H1 (cell line): ENCODE measurements around the gene KCNQ1. TPM values are rescaled to one million over a fixed set of nuclear protein-coding genes. Genes with fewer than 3 reads are reported as not detected.

Experiments used
- CTCF ChIA-PET: fragments of 300-600 bp; sonication (Branson Sonifier 250); formaldehyde crosslinking; loops from one replicate; lab custom pipeline; 2021; ENCODE audit not compliant: partially characterized antibody; lab: Charles Lee
- POLR2A ChIA-PET: fragments of 300-600 bp; sonication (Branson Sonifier 250); formaldehyde crosslinking; loops from one replicate; lab custom pipeline; 2021; ENCODE audit warnings: inconsistent platforms; ENCODE audit not compliant: partially characterized antibody; lab: Charles Lee
- DNase-seq, 2 experiments: peaks; one replicate each; pipeline versions ENCODE4 v3.0.0 to v3.0.0-alpha.2; 2010 to 2022; ENCODE audit warnings: low spot score in 2 of 2, low read depth in 1 of 2, mixed read lengths in 1 of 2
- FAIRE-seq: peaks from 2 replicates; lab custom pipeline; 2011; peaks lifted over from hg19 to GRCh38; lab: Jason Lieb, UNC
- H2AFZ ChIP-seq: 2 replicates; pipeline ENCODE4 v1.8.1; 2012; ENCODE audit warnings: low read length, inconsistent platforms
- H2AK5ac ChIP-seq: 2 replicates; pipeline ENCODE4 v1.6.1; 2013; ENCODE audit warnings: low read depth, low read length
- H2BK120ac ChIP-seq: replicated peaks from 2 replicates; pipeline ENCODE3; 2013; ENCODE audit warnings: low read depth, low read length, inconsistent platforms
- H2BK12ac ChIP-seq: 2 replicates; pipeline ENCODE4 v1.6.1; 2013; ENCODE audit warnings: low read depth, low read length
- H2BK15ac ChIP-seq: 2 replicates; pipeline ENCODE4 v1.6.1; 2013; ENCODE audit warnings: low read length
- H2BK20ac ChIP-seq: 2 replicates; pipeline ENCODE4 v1.6.1; 2013; ENCODE audit warnings: low read length
- H2BK5ac ChIP-seq: 2 replicates; pipeline ENCODE4 v1.6.1; 2013; ENCODE audit warnings: low read depth, low read length
- H3K14ac ChIP-seq: 2 replicates; pipeline ENCODE4 v1.6.1; 2013; ENCODE audit warnings: inconsistent platforms; ENCODE audit not compliant: insufficient read length
- H3K18ac ChIP-seq: 2 replicates; pipeline ENCODE4 v1.6.1; 2013; ENCODE audit warnings: low read length; ENCODE audit errors: extremely low read depth
- H3K23ac ChIP-seq: 2 replicates; pipeline ENCODE4 v1.6.1; 2013; ENCODE audit warnings: inconsistent platforms; ENCODE audit not compliant: insufficient read length
- H3K23me2 ChIP-seq: 2 replicates; pipeline ENCODE4 v1.6.1; 2013; ENCODE audit warnings: low read depth, low read length
- H3K27ac ChIP-seq: 2 replicates; pipeline ENCODE4 v1.6.1; 2011; ENCODE audit warnings: low read depth, low read length, inconsistent platforms
- H3K27me3 ChIP-seq, 4 experiments: replicated peaks in 1 of 4; 1 replicate in 1 of 4; 2 replicates in 3 of 4; pipeline versions ENCODE4 v1.6.1 to v1.8.1; 2011 to 2013; ENCODE audit warnings: low read length in 3 of 4, mild to moderate bottlenecking in 3 of 4, inconsistent platforms in 2 of 4, mixed read lengths in 2 of 4, moderate library complexity in 1 of 4; ENCODE audit not compliant: control insufficient read depth in 3 of 4, insufficient read depth in 3 of 4; ENCODE audit errors: extremely low read depth in 1 of 4
- H3K36me3 ChIP-seq, 4 experiments: 2 replicates each; pipeline versions ENCODE4 v1.6.1 to v1.8.1; 2011 to 2013; ENCODE audit warnings: mild to moderate bottlenecking in 4 of 4, low read length in 3 of 4, moderate library complexity in 2 of 4, control low read depth in 1 of 4, inconsistent platforms in 1 of 4; ENCODE audit not compliant: insufficient read depth in 4 of 4, control insufficient read depth in 2 of 4
- H3K4ac ChIP-seq: replicated peaks from 2 replicates; pipeline ENCODE3; 2013; ENCODE audit warnings: low read length, low read depth, mixed read lengths, inconsistent platforms; ENCODE audit not compliant: insufficient read length
- H3K4me1 ChIP-seq, 4 experiments: replicated peaks in 1 of 4; 1 replicate in 1 of 4; 2 replicates in 3 of 4; pipeline versions ENCODE4 v1.6.1 to v1.8.1; 2011 to 2013; ENCODE audit warnings: low read length in 3 of 4, inconsistent platforms in 2 of 4, mixed read lengths in 1 of 4; ENCODE audit not compliant: insufficient read depth in 4 of 4, control insufficient read depth in 3 of 4
- H3K4me2 ChIP-seq, 2 experiments: 2 replicates each; pipeline versions ENCODE4 v1.6.1 to v1.8.1; 2011 to 2013; ENCODE audit warnings: low read depth in 2 of 2, low read length in 2 of 2, control low read depth in 1 of 2, inconsistent platforms in 1 of 2, mild to moderate bottlenecking in 1 of 2; ENCODE audit not compliant: insufficient read depth in 1 of 2
- H3K4me3 ChIP-seq, 4 experiments: fragments of 200-600, 300-600 bp in 1 of 4; sonication (generic), shearing (Covaris generic), sonication (Bioruptor Twin) in 1 of 4; 2 replicates each; pipeline versions ENCODE4 v1.5.1 to v1.8.1; 2011 to 2016; ENCODE audit warnings: low read length in 4 of 4, low read depth in 3 of 4, control low read depth in 2 of 4, inconsistent platforms in 2 of 4, mild to moderate bottlenecking in 2 of 4, mixed read lengths in 1 of 4, moderate library complexity in 1 of 4; ENCODE audit not compliant: insufficient read depth in 2 of 4; ENCODE audit errors: extremely low read depth in 1 of 4
- H3K56ac ChIP-seq: replicated peaks from 2 replicates; pipeline ENCODE3; 2013; ENCODE audit warnings: low read depth, mild to moderate bottlenecking, mixed read lengths, low read length, inconsistent platforms; ENCODE audit not compliant: insufficient read length
- H3K79me1 ChIP-seq: 2 replicates; pipeline ENCODE4 v1.6.1; 2013; ENCODE audit warnings: low read depth, low read length, control low read depth
- H3K79me2 ChIP-seq, 2 experiments: 2 replicates each; pipeline versions ENCODE4 v1.6.1 to v1.8.1; 2012 to 2013; ENCODE audit warnings: low read length in 2 of 2, mild to moderate bottlenecking in 2 of 2, inconsistent platforms in 1 of 2; ENCODE audit not compliant: insufficient read depth in 2 of 2, control insufficient read depth in 1 of 2
- H3K9ac ChIP-seq, 4 experiments: replicated peaks in 1 of 4; 1 replicate in 1 of 4; 2 replicates in 3 of 4; pipeline versions ENCODE4 v1.6.1 to v1.8.1; 2011 to 2013; ENCODE audit warnings: low read depth in 3 of 4, low read length in 3 of 4, control low read depth in 2 of 4, mild to moderate bottlenecking in 2 of 4, moderate library complexity in 2 of 4, inconsistent platforms in 1 of 4; ENCODE audit errors: extremely low read depth in 1 of 4
- H3K9me3 ChIP-seq, 2 experiments: 2 replicates each; pipeline versions ENCODE4 v1.6.1 to v1.8.1; 2012 to 2013; ENCODE audit warnings: mild to moderate bottlenecking in 2 of 2, moderate library complexity in 2 of 2, control low read depth in 1 of 2, inconsistent platforms in 1 of 2, low read depth in 1 of 2, low read length in 1 of 2, mixed read lengths in 1 of 2; ENCODE audit not compliant: insufficient read depth in 2 of 2
- H4K20me1 ChIP-seq, 2 experiments: replicated peaks in 1 of 2; 2 replicates each; pipeline versions ENCODE3 to v1.8.1; 2011 to 2013; ENCODE audit warnings: inconsistent platforms in 2 of 2, low read length in 2 of 2, mild to moderate bottlenecking in 1 of 2; ENCODE audit not compliant: insufficient read depth in 2 of 2, control insufficient read depth in 1 of 2
- H4K5ac ChIP-seq: 2 replicates; pipeline ENCODE4 v1.6.1; 2013; ENCODE audit warnings: low read length, low read depth, mixed read lengths, inconsistent platforms; ENCODE audit not compliant: insufficient read length
- H4K8ac ChIP-seq: 2 replicates; pipeline ENCODE4 v1.8.0; 2013; ENCODE audit warnings: mild to moderate bottlenecking, moderate library complexity, low read length, inconsistent platforms; ENCODE audit not compliant: insufficient read depth; ENCODE audit errors: extremely low read depth
- H4K91ac ChIP-seq: replicated peaks from 2 replicates; pipeline ENCODE3; 2013; ENCODE audit warnings: low read length, mixed read lengths, inconsistent platforms; ENCODE audit not compliant: insufficient read length
- ASH2L ChIP-seq: fragments of 200-600, 300-600 bp; sonication (generic); IDR thresholded peaks from one replicate; pipeline ENCODE4 v1.7.1; 2017; ENCODE audit warnings: low read length
- CBX5 ChIP-seq: fragments of 300-800, 300-1000 bp; sonication (generic); IDR thresholded peaks from 2 replicates; pipeline ENCODE4 v1.7.1; 2016; ENCODE audit warnings: antibody characterized with exemption, low read length, low read depth
- CBX8 ChIP-seq: fragments of 300-800, 300-1000 bp; sonication (generic); IDR thresholded peaks from 2 replicates; pipeline ENCODE4 v1.7.1; 2016; ENCODE audit warnings: low read depth, low read length, borderline replicate concordance
- JUN ChIP-seq: IDR thresholded peaks from 2 replicates; pipeline ENCODE4 v1.6.1; 2011; ENCODE audit warnings: low read depth, mild to moderate bottlenecking, improper control_type of control experiment, low read length
- JUND ChIP-seq: IDR thresholded peaks from 2 replicates; pipeline ENCODE4 v1.6.1; 2011; ENCODE audit warnings: mild to moderate bottlenecking, improper control_type of control experiment, low read length
- NANOG ChIP-seq: IDR thresholded peaks from 2 replicates; pipeline ENCODE4 v1.6.1; 2011; ENCODE audit warnings: low read length, low read depth, mild to moderate bottlenecking, inconsistent platforms; ENCODE audit not compliant: insufficient read depth, poor library complexity, severe bottlenecking
- PHF8 ChIP-seq: fragments of 200-600 bp; sonication (generic); conservative IDR thresholded peaks from 2 replicates; pipeline ENCODE4 v1.7.1; 2012; ENCODE audit warnings: low read depth, mild to moderate bottlenecking, inconsistent platforms, low read length, moderate library complexity
- RNF2 ChIP-seq: fragments of 200-900, 300-1000 bp; sonication (generic); IDR thresholded peaks from 2 replicates; pipeline ENCODE4 v1.7.1; 2016; ENCODE audit warnings: borderline replicate concordance, low read depth, mild to moderate bottlenecking, antibody characterized with exemption, low read length; ENCODE audit not compliant: poor library complexity, severe bottlenecking; ENCODE audit errors: missing control alignments
- SP2 ChIP-seq: IDR thresholded peaks from 2 replicates; pipeline ENCODE4 v1.6.1; 2012; ENCODE audit warnings: mild to moderate bottlenecking, low read length, inconsistent platforms
- SUZ12 ChIP-seq: fragments of 200-600 bp; sonication (generic); IDR thresholded peaks from 2 replicates; pipeline ENCODE4 v1.6.1; 2012; ENCODE audit warnings: mild to moderate bottlenecking, inconsistent platforms, low read length, moderate library complexity, mixed read lengths
- TBP ChIP-seq: IDR thresholded peaks from 2 replicates; pipeline ENCODE4 v1.6.1; 2011; ENCODE audit warnings: low read depth, low read length, improper control_type of control experiment
- TCF12 ChIP-seq: IDR thresholded peaks from 2 replicates; pipeline ENCODE4 v1.6.1; 2011; ENCODE audit warnings: low read depth, mild to moderate bottlenecking, low read length
- WGBS, 2 experiments: shearing (Covaris generic) in 1 of 2; methylation state at CpG; one replicate each; pipeline versions ENCODE4 v1.1.6 to v1.1.7; 2013 to 2015; ENCODE audit warnings: low lambda C conversion rate in 2 of 2, mixed read lengths in 2 of 2, inconsistent platforms in 1 of 2, low coverage in 1 of 2, missing lambda C conversion rate in 1 of 2; ENCODE audit not compliant: insufficient replicate concordance in 2 of 2, insufficient coverage in 1 of 2, insufficient read length in 1 of 2; ENCODE audit errors: extremely low coverage in 1 of 2, missing lambda C conversion rate in 1 of 2; 5-methylcytosine and 5-hydroxymethylcytosine counted together
- polyA plus RNA-seq, 7 experiments: library from polyadenylated mRNA; depleted of rRNA in 3 of 7; stranded (reverse) in 5 of 7; unstranded in 2 of 7; fragments of >200 nt in 5 of 7; fragments of 200-250 nt in 2 of 7; gene quantifications; 1 replicate in 5 of 7; 2 replicates in 1 of 7; 4 replicates in 1 of 7; pipeline versions ENCODE4 v1.2.1 to v1.2.3, GENCODE V29; 2011 to 2013; ENCODE audit warnings: missing spikeins in 2 of 7, mixed read lengths in 2 of 7
- total RNA-seq: library from RNA; stranded (reverse); fragmentation: NEBNext Ultra II Directional; extraction: Animal tissue kit (Norgen Biotek cat#: 25700); gene quantifications from 2 replicates; pipeline ENCODE4 v1.2.1, GENCODE V29; 2021

The KCNQ1 gene
- total and polyA plus RNA-seq, 2 of the 8 experiments (the other 6 are each of a cell fraction or from before 2014, with no cell fraction given): 1.9 to 2.0 TPM

DNA sequence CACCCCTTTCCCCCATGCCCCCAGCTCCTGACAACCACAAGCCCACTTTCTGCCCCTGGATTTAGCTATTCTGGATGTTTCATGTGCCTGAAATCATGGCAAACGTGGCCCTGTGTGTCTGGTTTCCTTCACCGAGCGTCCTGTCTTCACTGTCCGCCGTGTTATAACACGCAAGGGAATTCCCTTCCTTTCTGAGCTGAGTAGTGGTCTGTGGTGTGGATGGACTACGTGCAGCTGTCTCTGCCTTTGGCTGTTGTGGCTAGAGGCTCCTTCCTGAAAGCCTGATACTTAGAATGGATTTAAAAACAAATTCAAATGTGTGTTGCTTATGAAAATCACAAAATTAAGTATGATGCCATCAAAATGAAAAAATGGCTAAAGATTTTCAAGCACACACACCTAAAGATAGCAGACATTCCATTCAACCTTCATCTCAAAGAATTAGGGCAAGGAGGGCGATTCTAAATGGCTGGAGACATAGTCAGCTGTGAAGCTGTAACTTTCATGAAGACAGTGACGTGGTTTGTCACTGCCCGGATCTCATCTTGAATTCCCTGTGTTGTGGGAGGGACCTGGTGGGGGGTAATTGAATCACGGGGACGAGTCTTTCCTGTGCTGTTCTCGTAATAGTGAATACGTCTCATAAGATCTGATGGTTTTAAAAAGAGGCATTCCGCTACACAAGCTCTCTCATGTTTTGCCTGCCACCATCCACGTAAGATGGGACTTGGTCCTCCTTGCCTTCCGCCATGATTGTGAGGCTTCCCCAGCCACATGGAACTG, 30.5 kb downstream of the KCNQ1 start:
- no peak overlapping the region for H2AFZ ChIP-seq
- no peaks in the 10 kb centered on the region; the same call in 1 of the 2 replicates for H3K23me2 ChIP-seq
- H3K79me1 ChIP-seq: no peaks in the 10 kb centered on the region
- H3K4me3 ChIP-seq: no peak overlapping the region
- no peak overlapping the region for H2BK12ac ChIP-seq
- no peak for DNase-seq
- WGBS, 2 experiments: 85% methylated on average over 17 of the region's 17 CpGs; no CpG with 5 or more reads in 1 of the 2 experiments
- no peak overlapping the region for H3K27ac ChIP-seq
- CTCF ChIA-PET: interaction anchor here (0.8 to 1.9 kb wide), 6 partner anchors 22 to 413 kb away, joined by 3 to 15 read pairs (median 4); no protein-coding TSS in a partner anchor
- POLR2A ChIA-PET: interaction anchor here (1.3 kb wide), 1 partner anchor 16 kb away, joined by 3 read pairs; no protein-coding TSS in a partner anchor
- no peak overlapping the region for H2BK15ac ChIP-seq
- no peak overlapping the region for H3K14ac ChIP-seq
- H3K79me2 ChIP-seq: no peaks in the 10 kb centered on the region
- no peak overlapping the region for H3K23ac ChIP-seq
- H3K9ac ChIP-seq: no peak overlapping the region
- no peak overlapping the region for H2BK120ac ChIP-seq
- no peak overlapping the region for H3K56ac ChIP-seq
- no peak overlapping the region for H3K4ac ChIP-seq
- H4K8ac ChIP-seq: no peak overlapping the region
- no peak overlapping the region for H4K91ac ChIP-seq
- no peak overlapping the region for H2BK20ac ChIP-seq
- peaks cover 5 to 9% of the 10 kb centered on the region in 2 experiments; a peak in 2 of 4 replicates for H3K9me3 ChIP-seq
- H3K4me2 ChIP-seq: no peak overlapping the region
- H2BK5ac ChIP-seq: no peak overlapping the region
- no peaks in the 10 kb centered on the region for H3K4me1 ChIP-seq
- H3K36me3 ChIP-seq: no peaks in the 10 kb centered on the region
- H4K5ac ChIP-seq: no peak overlapping the region
- H3K27me3 ChIP-seq: peaks cover 0 to 21% (median 14%) of the 10 kb centered on the region in 4 experiments; a peak in 6 of 7 replicates
- H2AK5ac ChIP-seq: no peak overlapping the region; the same call in 1 of the 2 replicates
- peaks cover 0 to 7% of the 10 kb centered on the region in 2 experiments for H4K20me1 ChIP-seq
- no peak for FAIRE-seq
- no peak overlapping the region for H3K18ac ChIP-seq
- TF ChIP-seq ASH2L: no peak
- TF ChIP-seq PHF8: no peak
- no peak for TF ChIP-seq TCF12
- no peak for TF ChIP-seq CBX5
- no peak for TF ChIP-seq SP2
- TF ChIP-seq CBX8: no peak
- TF ChIP-seq JUN: no peak
- TF ChIP-seq NANOG: no peak
- TF ChIP-seq TBP: no peak
- TF ChIP-seq SUZ12: no peak
- no peak for TF ChIP-seq JUND
- TF ChIP-seq RNF2: no peak
